WTC11 (cell line): ENCODE data around the gene MAMDC2. TPM values are rescaled to one million over a fixed set of nuclear protein-coding genes. Genes with fewer than 3 reads are reported as not detected.

Experiments used
- ATAC-seq: fragments of 200-7000 bp; cut with Tn5 transposase; 2 replicates; pipeline ENCODE4 v1.10.0; 2021; ENCODE audit warnings: mild to moderate bottlenecking, moderate library complexity
- CTCF ChIA-PET: fragments of 300-600 bp; sonication (Branson Sonifier 250); formaldehyde crosslinking; loops from one replicate; lab custom pipeline; 2021; ENCODE audit warnings: antibody characterized with exemption; lab: Charles Lee
- POLR2A ChIA-PET: fragments of 350-600 bp; sonication (Branson Sonifier 250); formaldehyde crosslinking; loops from one replicate; lab custom pipeline; 2021; ENCODE audit warnings: antibody characterized with exemption; lab: Charles Lee
- DNase-seq: peaks from one replicate; pipeline ENCODE4 v3.0.0; 2021; ENCODE audit warnings: low spot score
- H3K27ac Mint-ChIP-seq: 2 replicates; pipeline ENCODE4 v1.8.0; 2021; ENCODE audit warnings: mixed read lengths
- H3K27me3 Mint-ChIP-seq: 2 replicates; pipeline ENCODE4 v1.8.0; 2021; ENCODE audit warnings: low read depth, mild to moderate bottlenecking, moderate library complexity, mixed read lengths
- H3K36me3 Mint-ChIP-seq: 2 replicates; pipeline ENCODE4 v1.8.0; 2021; ENCODE audit warnings: mixed read lengths
- H3K4me1 Mint-ChIP-seq: 2 replicates; pipeline ENCODE4 v1.8.0; 2022; ENCODE audit warnings: mixed read lengths
- H3K4me3 Mint-ChIP-seq: 2 replicates; pipeline ENCODE4 v1.8.0; 2021; ENCODE audit warnings: mild to moderate bottlenecking, moderate library complexity, mixed read lengths
- H3K9me3 Mint-ChIP-seq: 2 replicates; pipeline ENCODE4 v1.8.0; 2021; ENCODE audit warnings: mixed read lengths
- ATF1 ChIP-seq: sonication (generic); formaldehyde crosslinking; IDR thresholded peaks from 2 replicates; pipeline ENCODE4 v1.8.1; 2023; ENCODE audit warnings: mild to moderate bottlenecking, moderate library complexity, missing genetic modification reagents
- CREB1 ChIP-seq: sonication (generic); formaldehyde crosslinking; IDR thresholded peaks from 2 replicates; pipeline ENCODE4 v1.8.0; 2023; ENCODE audit warnings: mild to moderate bottlenecking, missing genetic modification reagents
- ETV6 ChIP-seq: sonication (generic); formaldehyde crosslinking; IDR thresholded peaks from 2 replicates; pipeline ENCODE4 v1.8.1; 2022; ENCODE audit warnings: mild to moderate bottlenecking, missing genetic modification reagents
- KAT7 ChIP-seq: sonication (generic); formaldehyde crosslinking; IDR thresholded peaks from 2 replicates; pipeline ENCODE4 v1.8.1; 2023; ENCODE audit warnings: missing genetic modification reagents, mild to moderate bottlenecking, borderline replicate concordance
- NR1H2 ChIP-seq: sonication (generic); formaldehyde crosslinking; IDR thresholded peaks from 2 replicates; pipeline ENCODE4 v1.9.0; 2021; ENCODE audit warnings: mild to moderate bottlenecking, moderate library complexity, missing genetic modification reagents
- ZBTB21 ChIP-seq: sonication (generic); formaldehyde crosslinking; IDR thresholded peaks from 2 replicates; pipeline ENCODE4 v1.8.1; 2023; ENCODE audit warnings: mild to moderate bottlenecking, missing genetic modification reagents, borderline replicate concordance
- ZNF138 ChIP-seq: sonication (generic); formaldehyde crosslinking; conservative IDR thresholded peaks from 2 replicates; pipeline ENCODE4 v1.8.1; 2022; ENCODE audit warnings: mild to moderate bottlenecking, moderate library complexity, missing genetic modification reagents
- ZNF396 ChIP-seq: fragments of 250-450 bp; sonication (Bioruptor Pico); IDR thresholded peaks from 2 replicates; pipeline ENCODE4 v1.8.0; 2021; ENCODE audit warnings: mild to moderate bottlenecking, moderate library complexity, borderline replicate concordance
- ZNF416 ChIP-seq: fragments of 250-450 bp; sonication (Bioruptor Pico); IDR thresholded peaks from 2 replicates; pipeline ENCODE4 v1.9.0; 2021; ENCODE audit warnings: mild to moderate bottlenecking, inconsistent platforms
- ZNF671 ChIP-seq: fragments of 250-450 bp; sonication (Bioruptor Pico); IDR thresholded peaks from 2 replicates; pipeline ENCODE4 v1.8.0; 2021; ENCODE audit warnings: mild to moderate bottlenecking
- total RNA-seq: library from RNA; stranded (reverse); gene quantifications from 3 replicates; pipeline ENCODE4 v1.2.3, GENCODE V29; 2021
- TF ChIP-seq, protein P1 (sequence below): sonication (generic); formaldehyde crosslinking; IDR thresholded peaks from 2 replicates; pipeline ENCODE4 v1.8.1; 2023; ENCODE audit warnings: mild to moderate bottlenecking, moderate library complexity, missing genetic modification reagents
- TF ChIP-seq, protein P2 (sequence below): sonication (generic); formaldehyde crosslinking; IDR thresholded peaks from 2 replicates; pipeline ENCODE4 v1.8.0; 2023; ENCODE audit warnings: mild to moderate bottlenecking, missing genetic modification reagents
- TF ChIP-seq, protein P3 (sequence below): sonication (generic); formaldehyde crosslinking; IDR thresholded peaks from 2 replicates; pipeline ENCODE4 v1.8.1; 2023; ENCODE audit warnings: mild to moderate bottlenecking, missing genetic modification reagents
- TF ChIP-seq, protein P4 (sequence below): fragments of 250-450 bp; sonication (Bioruptor Pico); IDR thresholded peaks from 2 replicates; pipeline ENCODE4 v1.9.0; 2021; ENCODE audit warnings: mild to moderate bottlenecking
- TF ChIP-seq, protein P5 (sequence below): sonication (generic); formaldehyde crosslinking; IDR thresholded peaks from 2 replicates; pipeline ENCODE4 v1.8.1; 2023; ENCODE audit warnings: mild to moderate bottlenecking, missing genetic modification reagents, moderate library complexity

Gene MAMDC2
- total RNA-seq, 1 experiment from 2014 or later, result 6.0 TPM

DNA sequence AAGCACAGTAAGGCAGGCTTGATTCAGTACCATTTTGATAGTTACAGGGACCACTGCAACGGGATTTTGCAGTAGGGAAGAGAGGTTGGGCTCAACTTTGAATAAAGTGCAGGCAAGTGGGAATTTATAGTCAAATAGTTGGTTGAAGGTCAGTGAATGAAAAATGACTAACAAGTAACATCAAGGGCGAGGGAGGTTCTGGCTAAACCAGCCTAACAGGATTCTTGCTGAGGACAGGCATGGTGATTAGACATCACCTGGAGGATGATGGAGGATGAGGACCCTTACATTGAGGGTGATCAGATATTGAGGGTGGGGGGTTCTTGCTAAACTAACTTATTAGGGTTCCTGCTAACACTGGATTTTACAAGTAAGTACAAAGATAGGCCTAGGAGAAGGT, 149.1 kb downstream of the MAMDC2 start (continued):
- TF ChIP-seq, protein P1, sequence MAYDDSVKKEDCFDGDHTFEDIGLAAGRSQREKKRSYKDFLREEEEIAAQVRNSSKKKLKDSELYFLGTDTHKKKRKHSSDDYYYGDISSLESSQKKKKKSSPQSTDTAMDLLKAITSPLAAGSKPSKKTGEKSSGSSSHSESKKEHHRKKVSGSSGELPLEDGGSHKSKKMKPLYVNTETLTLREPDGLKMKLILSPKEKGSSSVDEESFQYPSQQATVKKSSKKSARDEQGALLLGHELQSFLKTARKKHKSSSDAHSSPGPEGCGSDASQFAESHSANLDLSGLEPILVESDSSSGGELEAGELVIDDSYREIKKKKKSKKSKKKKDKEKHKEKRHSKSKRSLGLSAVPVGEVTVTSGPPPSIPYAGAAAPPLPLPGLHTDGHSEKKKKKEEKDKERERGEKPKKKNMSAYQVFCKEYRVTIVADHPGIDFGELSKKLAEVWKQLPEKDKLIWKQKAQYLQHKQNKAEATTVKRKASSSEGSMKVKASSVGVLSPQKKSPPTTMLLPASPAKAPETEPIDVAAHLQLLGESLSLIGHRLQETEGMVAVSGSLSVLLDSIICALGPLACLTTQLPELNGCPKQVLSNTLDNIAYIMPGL (CRISPR knock-in tag), result no peak
- no peak for TF ChIP-seq ETV6 (CRISPR knock-in tag)
- TF ChIP-seq NR1H2, result no peak
- TF ChIP-seq CREB1 (CRISPR knock-in tag), result no peak

DNA sequence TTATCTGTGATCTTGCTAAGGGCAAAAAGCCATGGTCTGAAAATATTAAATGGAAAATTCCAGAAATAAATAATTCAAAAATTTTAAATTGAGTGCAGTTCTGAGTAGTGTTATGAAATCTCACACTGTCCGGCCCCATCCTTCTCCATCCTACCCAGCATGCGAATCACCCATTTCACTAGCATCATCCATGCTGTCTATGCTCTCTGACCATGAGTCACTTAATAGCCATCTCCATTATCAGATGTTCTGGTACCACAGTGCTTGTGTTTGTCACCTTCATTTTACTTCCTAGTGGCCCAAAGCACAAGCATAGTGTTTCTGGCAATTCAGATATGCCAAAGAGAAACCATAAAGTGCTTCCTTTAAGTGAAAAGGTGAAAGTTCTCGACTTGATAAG, 151.8 kb downstream of the MAMDC2 start:
- DNase-seq (no peak), ATAC-seq (no peak)
- Mint-ChIP-seq H3K27me3 (no peaks in the 10 kb centered on the region), H3K9me3 (no peaks in the 10 kb centered on the region), H3K4me1 (peaks cover 4% of the 10 kb centered on the region), H3K36me3 (no peaks in the 10 kb centered on the region), H3K4me3 (no peak overlapping the region), H3K27ac (no peak overlapping the region)
- TF ChIP-seq ZNF396 (CRISPR knock-in tag), result no peak
- no peak for TF ChIP-seq ZNF138
- TF ChIP-seq, protein P2, sequence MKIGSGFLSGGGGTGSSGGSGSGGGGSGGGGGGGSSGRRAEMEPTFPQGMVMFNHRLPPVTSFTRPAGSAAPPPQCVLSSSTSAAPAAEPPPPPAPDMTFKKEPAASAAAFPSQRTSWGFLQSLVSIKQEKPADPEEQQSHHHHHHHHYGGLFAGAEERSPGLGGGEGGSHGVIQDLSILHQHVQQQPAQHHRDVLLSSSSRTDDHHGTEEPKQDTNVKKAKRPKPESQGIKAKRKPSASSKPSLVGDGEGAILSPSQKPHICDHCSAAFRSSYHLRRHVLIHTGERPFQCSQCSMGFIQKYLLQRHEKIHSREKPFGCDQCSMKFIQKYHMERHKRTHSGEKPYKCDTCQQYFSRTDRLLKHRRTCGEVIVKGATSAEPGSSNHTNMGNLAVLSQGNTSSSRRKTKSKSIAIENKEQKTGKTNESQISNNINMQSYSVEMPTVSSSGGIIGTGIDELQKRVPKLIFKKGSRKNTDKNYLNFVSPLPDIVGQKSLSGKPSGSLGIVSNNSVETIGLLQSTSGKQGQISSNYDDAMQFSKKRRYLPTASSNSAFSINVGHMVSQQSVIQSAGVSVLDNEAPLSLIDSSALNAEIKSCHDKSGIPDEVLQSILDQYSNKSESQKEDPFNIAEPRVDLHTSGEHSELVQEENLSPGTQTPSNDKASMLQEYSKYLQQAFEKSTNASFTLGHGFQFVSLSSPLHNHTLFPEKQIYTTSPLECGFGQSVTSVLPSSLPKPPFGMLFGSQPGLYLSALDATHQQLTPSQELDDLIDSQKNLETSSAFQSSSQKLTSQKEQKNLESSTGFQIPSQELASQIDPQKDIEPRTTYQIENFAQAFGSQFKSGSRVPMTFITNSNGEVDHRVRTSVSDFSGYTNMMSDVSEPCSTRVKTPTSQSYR (CRISPR knock-in tag), result no peak
- TF ChIP-seq ZBTB21 (CRISPR knock-in tag), result no peak
- TF ChIP-seq ZNF671 (CRISPR knock-in tag), result no peak
- TF ChIP-seq KAT7 (CRISPR knock-in tag), result no peak
- TF ChIP-seq, protein P3, sequence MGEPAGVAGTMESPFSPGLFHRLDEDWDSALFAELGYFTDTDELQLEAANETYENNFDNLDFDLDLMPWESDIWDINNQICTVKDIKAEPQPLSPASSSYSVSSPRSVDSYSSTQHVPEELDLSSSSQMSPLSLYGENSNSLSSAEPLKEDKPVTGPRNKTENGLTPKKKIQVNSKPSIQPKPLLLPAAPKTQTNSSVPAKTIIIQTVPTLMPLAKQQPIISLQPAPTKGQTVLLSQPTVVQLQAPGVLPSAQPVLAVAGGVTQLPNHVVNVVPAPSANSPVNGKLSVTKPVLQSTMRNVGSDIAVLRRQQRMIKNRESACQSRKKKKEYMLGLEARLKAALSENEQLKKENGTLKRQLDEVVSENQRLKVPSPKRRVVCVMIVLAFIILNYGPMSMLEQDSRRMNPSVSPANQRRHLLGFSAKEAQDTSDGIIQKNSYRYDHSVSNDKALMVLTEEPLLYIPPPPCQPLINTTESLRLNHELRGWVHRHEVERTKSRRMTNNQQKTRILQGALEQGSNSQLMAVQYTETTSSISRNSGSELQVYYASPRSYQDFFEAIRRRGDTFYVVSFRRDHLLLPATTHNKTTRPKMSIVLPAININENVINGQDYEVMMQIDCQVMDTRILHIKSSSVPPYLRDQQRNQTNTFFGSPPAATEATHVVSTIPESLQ (CRISPR knock-in tag), result no peak
- no peak for TF ChIP-seq ATF1 (CRISPR knock-in tag)
- TF ChIP-seq, protein P4, sequence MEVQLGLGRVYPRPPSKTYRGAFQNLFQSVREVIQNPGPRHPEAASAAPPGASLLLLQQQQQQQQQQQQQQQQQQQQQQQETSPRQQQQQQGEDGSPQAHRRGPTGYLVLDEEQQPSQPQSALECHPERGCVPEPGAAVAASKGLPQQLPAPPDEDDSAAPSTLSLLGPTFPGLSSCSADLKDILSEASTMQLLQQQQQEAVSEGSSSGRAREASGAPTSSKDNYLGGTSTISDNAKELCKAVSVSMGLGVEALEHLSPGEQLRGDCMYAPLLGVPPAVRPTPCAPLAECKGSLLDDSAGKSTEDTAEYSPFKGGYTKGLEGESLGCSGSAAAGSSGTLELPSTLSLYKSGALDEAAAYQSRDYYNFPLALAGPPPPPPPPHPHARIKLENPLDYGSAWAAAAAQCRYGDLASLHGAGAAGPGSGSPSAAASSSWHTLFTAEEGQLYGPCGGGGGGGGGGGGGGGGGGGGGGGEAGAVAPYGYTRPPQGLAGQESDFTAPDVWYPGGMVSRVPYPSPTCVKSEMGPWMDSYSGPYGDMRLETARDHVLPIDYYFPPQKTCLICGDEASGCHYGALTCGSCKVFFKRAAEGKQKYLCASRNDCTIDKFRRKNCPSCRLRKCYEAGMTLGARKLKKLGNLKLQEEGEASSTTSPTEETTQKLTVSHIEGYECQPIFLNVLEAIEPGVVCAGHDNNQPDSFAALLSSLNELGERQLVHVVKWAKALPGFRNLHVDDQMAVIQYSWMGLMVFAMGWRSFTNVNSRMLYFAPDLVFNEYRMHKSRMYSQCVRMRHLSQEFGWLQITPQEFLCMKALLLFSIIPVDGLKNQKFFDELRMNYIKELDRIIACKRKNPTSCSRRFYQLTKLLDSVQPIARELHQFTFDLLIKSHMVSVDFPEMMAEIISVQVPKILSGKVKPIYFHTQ (CRISPR knock-in tag), result no peak
- TF ChIP-seq, protein P1 (CRISPR knock-in tag), result no peak
- no peak for TF ChIP-seq ZNF416 (CRISPR knock-in tag)
- TF ChIP-seq, protein P5, sequence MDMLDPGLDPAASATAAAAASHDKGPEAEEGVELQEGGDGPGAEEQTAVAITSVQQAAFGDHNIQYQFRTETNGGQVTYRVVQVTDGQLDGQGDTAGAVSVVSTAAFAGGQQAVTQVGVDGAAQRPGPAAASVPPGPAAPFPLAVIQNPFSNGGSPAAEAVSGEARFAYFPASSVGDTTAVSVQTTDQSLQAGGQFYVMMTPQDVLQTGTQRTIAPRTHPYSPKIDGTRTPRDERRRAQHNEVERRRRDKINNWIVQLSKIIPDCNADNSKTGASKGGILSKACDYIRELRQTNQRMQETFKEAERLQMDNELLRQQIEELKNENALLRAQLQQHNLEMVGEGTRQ (CRISPR knock-in tag), result no peak
- ChIA-PET CTCF (no interaction called here), POLR2A (no interaction called here)
